Duodenal mucosa (tissue), 2 donors: Measurements from ENCODE around the gene ARHGAP44.
"Not testable (repeated sequence)": the region's sequence is repeated elsewhere in the genome, so short reads cannot be mapped to it uniquely, and the experiment has no call there.

Source experiments
- H3K27ac ChIP-seq: one replicate; pipeline ENCODE4 v1.7.0; 2013; ENCODE audit warnings: low read depth, low read length
- H3K27me3 ChIP-seq, 2 donors: one replicate each; pipeline ENCODE4 v1.7.0; 2013; ENCODE audit warnings: low read length in 2 of 2, control low read depth in 1 of 2; ENCODE audit not compliant: insufficient read depth in 2 of 2, control insufficient read depth in 1 of 2
- H3K36me3 ChIP-seq, 2 donors: one replicate each; pipeline ENCODE4 v1.7.0; 2013; ENCODE audit warnings: low read length in 2 of 2, control low read depth in 1 of 2; ENCODE audit not compliant: insufficient read depth in 2 of 2, control insufficient read depth in 1 of 2
- H3K4me1 ChIP-seq, 2 donors: one replicate each; pipeline ENCODE4 v1.7.0; 2013; ENCODE audit warnings: low read length in 2 of 2, control low read depth in 1 of 2; ENCODE audit not compliant: insufficient read depth in 2 of 2, control insufficient read depth in 1 of 2
- H3K4me3 ChIP-seq, 2 donors: one replicate each; pipeline ENCODE4 v1.7.0; 2013; ENCODE audit warnings: low read length in 2 of 2, low read depth in 1 of 2
- H3K9ac ChIP-seq, 2 donors: one replicate each; pipeline ENCODE4 v1.7.0; 2013; ENCODE audit warnings: low read length in 2 of 2, low read depth in 1 of 2
- H3K9me3 ChIP-seq, 2 donors: one replicate each; pipeline ENCODE4 v1.7.0; 2013; ENCODE audit warnings: low read length in 2 of 2, control low read depth in 1 of 2; ENCODE audit not compliant: control insufficient read depth in 1 of 2

Gene ARHGAP44

DNA sequence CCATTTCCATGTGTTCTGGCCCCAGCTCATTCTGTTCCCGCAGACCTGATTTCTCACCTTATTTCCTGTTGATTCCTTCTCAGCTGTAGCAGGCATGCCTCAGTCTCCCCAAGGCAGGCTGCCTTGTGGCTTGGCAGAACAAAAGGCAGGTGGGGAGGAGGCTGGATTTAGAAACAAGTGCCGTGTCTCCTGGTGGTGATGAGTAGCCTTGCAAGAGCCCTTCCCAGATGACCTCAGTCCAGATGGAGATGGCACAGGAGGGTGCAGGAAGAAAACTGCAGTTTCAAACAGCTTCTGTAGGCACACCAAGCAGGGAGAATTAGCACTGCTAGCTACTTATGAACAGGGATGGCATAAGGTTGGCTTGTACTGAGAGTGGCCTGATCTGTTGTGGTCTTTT lies 64.6 kb downstream of the ARHGAP44 start:
- Histone ChIP-seq H3K9me3 (peaks cover 0 to 8% of the 10 kb centered on the region in 2 donors), H3K36me3 (no peaks in the 10 kb centered on the region), H3K4me3 (no peak overlapping the region), H3K9ac (no peak overlapping the region), H3K4me1 (peaks cover 10 to 11% of the 10 kb centered on the region in 2 donors), H3K27me3 (no peaks in the 10 kb centered on the region), H3K27ac (no peak overlapping the region)

DNA sequence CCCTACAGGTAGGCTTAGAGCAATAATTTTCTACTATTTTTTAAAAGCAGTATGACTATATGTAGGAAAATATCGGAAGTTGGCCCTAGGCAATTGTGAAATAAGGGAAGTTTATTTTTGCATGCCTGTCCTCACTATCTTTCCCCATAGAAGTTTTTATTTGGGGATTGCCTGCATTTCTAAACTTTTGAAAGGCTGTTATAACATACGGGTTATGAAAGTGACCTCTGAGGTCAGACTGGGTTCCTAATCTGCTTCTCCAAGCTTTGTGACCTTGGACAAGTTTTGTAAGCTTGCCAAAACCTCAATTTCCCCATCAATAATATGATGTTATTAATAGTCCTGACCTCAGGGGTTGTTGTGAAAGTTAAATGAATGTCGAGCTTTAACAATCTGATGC lies 67.1 kb downstream of the ARHGAP44 start:
- Histone ChIP-seq H3K9ac (no peak overlapping the region), H3K27me3 (no peaks in the 10 kb centered on the region), H3K4me3 (no peak overlapping the region), H3K36me3 (no peaks in the 10 kb centered on the region), H3K9me3 (peaks cover 0 to 8% of the 10 kb centered on the region in 2 donors), H3K27ac (no peak overlapping the region), H3K4me1 (peaks cover 10 to 11% of the 10 kb centered on the region in 2 donors)

DNA sequence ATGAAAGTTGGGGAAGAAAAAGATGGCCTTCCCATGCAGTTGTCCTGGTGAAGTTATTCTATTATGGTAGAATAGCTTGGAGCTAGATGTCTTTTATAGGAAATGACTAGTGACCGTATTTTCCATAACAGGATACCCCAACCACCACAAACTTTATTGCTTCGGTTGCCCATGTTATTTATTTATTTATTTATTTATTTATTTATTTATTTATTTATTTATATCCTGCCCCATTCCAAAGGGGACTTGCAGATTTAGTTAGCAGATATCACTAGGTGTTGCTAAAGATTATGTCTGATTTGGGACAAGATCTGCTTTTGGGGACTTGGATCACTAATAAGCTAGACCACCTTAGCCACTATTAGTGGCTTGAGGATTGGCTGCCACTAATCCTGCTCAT lies 68.3 kb downstream of the ARHGAP44 start:
- no peak overlapping the region for H3K4me3 ChIP-seq
- peaks cover 0 to 8% of the 10 kb centered on the region in 2 donors for H3K9me3 ChIP-seq
- H3K27me3 ChIP-seq = no peaks in the 10 kb centered on the region
- H3K27ac ChIP-seq = no peak overlapping the region
- H3K9ac ChIP-seq = no peak overlapping the region
- H3K36me3 ChIP-seq = no peaks in the 10 kb centered on the region
- H3K4me1 ChIP-seq = peaks cover 4 to 10% of the 10 kb centered on the region in 2 donors

DNA sequence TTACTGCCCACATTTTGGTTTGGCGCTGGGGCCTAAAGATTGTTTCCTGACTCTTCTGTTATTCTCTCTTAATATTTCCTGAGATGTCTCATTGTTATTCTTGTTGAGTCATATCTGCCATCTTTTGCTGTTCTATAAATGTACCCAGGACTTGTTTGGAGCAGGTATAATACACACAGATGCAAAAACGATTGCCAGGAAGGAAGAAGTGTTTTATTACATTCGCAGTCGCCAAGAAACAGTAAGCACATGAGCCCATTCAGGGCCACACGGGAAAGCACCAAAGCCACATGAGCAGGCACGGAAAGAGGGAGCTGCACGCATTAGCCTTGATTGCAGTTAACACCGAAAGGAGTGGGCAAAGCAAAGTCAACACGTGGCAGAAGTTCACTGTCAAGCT lies 70.2 kb downstream of the ARHGAP44 start:
- Histone ChIP-seq H3K4me3 (no peak overlapping the region), H3K36me3 (no peaks in the 10 kb centered on the region), H3K27me3 (no peaks in the 10 kb centered on the region), H3K4me1 (no peaks in the 10 kb centered on the region), H3K9me3 (peaks cover 0 to 8% of the 10 kb centered on the region in 2 donors), H3K27ac (no peak overlapping the region), H3K9ac (no peak overlapping the region)

DNA sequence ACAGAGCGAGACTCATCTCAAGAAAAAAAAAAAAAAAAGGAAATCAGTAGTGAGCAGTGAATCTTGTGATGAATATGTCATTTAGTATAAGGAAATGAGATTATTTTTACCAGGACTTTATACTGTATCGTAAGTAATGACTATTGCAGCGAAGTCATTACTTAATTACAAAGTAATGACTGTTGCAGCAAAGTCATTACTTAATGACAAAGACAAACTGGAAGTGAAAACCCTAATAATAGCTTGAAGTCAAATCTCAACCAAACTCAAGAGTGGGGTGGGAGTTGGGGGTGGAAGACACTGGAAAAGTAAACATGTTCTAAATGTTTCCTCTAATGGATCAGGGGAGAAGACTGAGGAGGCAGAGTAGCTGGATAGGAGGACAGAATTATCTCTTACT lies 76.5 kb downstream of the ARHGAP44 start:
- H3K36me3 ChIP-seq = no peaks in the 10 kb centered on the region
- no peaks in the 10 kb centered on the region for H3K9me3 ChIP-seq
- no peaks in the 10 kb centered on the region for H3K27me3 ChIP-seq
- no peak overlapping the region for H3K9ac ChIP-seq
- H3K27ac ChIP-seq = no peak overlapping the region
- no peak overlapping the region for H3K4me3 ChIP-seq
- H3K4me1 ChIP-seq = no peaks in the 10 kb centered on the region

DNA sequence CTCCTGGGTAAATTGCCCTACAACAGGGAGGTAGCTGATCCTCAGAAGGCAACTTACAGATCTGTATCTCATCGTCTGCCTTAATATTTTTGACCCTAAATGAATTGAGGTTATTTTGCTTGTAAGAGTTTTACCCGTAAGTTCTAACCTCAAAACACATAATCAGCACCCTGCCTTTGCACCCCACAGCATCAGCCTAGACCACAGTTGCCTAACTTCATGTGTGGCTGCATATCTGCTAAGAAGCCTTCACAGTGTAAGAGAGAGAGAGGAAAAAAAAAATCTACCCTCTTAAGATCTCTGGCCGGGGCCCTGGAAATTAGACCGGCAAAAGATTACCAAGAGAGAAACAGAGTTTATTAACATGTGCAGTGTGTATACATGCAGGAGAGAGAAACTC lies 76.9 kb downstream of the ARHGAP44 start:
- Histone ChIP-seq H3K4me1 (no peaks in the 10 kb centered on the region), H3K9ac (no peak overlapping the region), H3K27ac (no peak overlapping the region), H3K27me3 (no peaks in the 10 kb centered on the region), H3K4me3 (no peak overlapping the region), H3K36me3 (no peaks in the 10 kb centered on the region), H3K9me3 (no peaks in the 10 kb centered on the region)

DNA sequence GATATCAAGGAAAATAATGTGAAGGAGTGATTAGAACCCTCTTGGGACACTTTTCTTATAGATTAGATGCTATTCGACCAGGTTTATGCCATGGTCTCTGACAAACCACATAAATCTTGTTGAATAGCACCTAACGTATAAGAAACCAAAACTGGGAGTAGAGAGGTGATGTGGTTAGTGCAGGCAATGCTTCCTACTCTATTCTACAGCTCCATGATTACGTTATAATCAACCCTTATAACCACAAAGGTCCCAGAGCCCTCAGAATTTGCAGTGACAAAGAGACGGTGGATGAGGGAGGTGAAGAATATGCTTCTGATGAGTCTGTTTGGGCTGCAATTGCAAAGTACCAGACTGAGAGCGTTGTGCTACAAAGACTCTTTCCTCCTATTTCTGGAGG lies 78.4 kb downstream of the ARHGAP44 start:
- Histone ChIP-seq H3K27ac (no peak overlapping the region), H3K4me1 (no peaks in the 10 kb centered on the region), H3K36me3 (no peaks in the 10 kb centered on the region), H3K4me3 (no peak overlapping the region), H3K27me3 (no peaks in the 10 kb centered on the region), H3K9me3 (no peaks in the 10 kb centered on the region), H3K9ac (no peak overlapping the region)

DNA sequence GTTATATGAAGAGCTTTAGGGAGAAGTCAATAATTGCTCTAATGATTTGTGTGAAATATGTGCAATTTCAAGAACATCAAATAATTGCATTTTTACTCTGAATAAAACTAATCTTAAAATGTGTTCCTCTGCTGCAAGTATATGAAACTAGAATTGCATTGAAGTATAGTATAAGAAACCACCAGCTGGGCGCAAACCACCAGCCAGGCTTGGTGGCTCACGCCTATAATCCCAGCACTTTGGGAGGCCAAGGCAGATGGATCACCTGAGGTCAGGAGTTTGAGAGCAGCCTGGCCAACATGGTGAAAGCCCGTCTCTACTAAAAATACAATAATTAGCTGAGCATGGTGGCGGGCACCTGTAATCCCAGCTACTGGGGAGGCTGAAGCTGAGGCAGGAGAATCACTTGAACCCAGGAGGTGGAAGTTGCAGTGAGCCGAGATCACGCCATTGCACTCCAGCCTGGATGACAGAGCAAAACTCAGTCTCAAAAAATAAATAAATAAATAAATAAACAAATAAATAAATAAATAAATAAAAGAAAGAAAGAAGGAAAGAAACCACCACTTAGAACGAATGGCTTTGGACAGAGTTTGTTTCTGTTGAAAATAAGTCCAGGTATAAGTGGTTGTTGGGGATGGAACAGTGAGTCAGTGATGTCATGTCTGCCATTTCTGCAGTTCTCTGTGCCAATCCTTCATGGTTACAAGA lies 84.3 kb downstream of the ARHGAP44 start:
- H3K4me1 ChIP-seq, H3K27ac ChIP-seq, H3K27me3 ChIP-seq, H3K36me3 ChIP-seq, H3K9me3 ChIP-seq, H3K4me3 ChIP-seq, H3K9ac ChIP-seq: not testable (repeated sequence)

DNA sequence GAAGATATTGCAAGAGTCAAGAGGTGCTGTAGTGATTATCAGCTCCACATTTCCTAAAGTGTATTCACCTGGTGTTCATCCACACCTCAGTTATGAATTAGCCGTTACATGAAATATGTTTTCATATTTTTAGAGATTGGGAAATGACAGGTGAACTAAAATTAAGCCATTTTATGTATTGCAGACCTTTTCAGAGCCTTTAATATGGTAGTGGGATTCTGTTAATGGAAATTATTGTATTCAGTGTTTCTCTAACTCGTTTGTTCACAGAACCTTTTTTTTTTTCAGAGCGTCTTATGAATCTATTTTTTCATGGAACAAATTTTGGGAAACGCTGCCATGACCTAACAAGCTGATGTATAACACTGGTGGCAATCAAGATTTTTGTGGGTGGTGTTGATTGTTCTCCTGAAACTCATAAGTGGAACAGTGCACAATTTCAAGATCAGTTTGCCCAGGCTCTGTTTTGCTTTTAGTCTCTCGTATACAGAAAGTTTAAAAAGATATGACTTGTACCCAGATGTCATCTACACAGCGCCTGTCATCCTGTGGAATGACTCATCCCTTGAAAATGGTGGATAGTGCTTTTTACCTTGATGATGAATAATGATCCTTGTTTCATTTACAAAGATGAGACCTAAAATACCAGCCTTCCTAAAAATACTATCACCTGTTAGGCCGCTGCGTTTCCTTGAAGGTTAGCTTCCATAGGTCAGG lies 88.8 kb downstream of the ARHGAP44 start:
- H3K4me3 ChIP-seq = no peak overlapping the region
- H3K27me3 ChIP-seq = no peaks in the 10 kb centered on the region
- no peak overlapping the region for H3K27ac ChIP-seq
- H3K36me3 ChIP-seq = no peaks in the 10 kb centered on the region
- H3K9me3 ChIP-seq = no peaks in the 10 kb centered on the region
- no peaks in the 10 kb centered on the region for H3K4me1 ChIP-seq
- H3K9ac ChIP-seq = no peak overlapping the region

DNA sequence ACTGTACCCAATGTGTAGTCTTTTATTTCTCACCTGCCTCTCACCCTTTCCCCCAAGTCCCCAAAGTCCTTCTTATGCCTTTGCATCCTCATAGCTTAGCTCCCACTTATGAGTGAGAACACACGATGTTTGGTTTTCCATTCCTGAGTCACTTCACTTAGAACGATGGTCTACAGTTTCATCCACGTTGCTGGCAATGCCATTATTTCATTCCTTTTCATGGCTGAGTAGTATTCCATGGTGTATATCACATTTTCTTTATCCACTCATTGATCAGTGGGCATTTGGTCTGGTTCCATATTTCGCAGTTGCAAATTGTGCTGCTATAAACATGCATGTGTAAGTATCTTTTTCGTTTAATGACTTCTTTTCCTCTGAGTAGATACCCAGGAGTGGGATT lies 89.8 kb downstream of the ARHGAP44 start:
- H3K4me3 ChIP-seq, H3K4me1 ChIP-seq, H3K36me3 ChIP-seq, H3K9me3 ChIP-seq, H3K27me3 ChIP-seq, H3K27ac ChIP-seq, H3K9ac ChIP-seq: not testable (repeated sequence)
